LNCAP (cell line): ENCODE results near the gene NACA2.

Experiments
- TF ChIP-seq, protein P1 (sequence below): fragments of 450-650 bp; IDR thresholded peaks from 2 replicates; pipeline ENCODE4 v1.5.1; 2017; ENCODE audit warnings: mild to moderate bottlenecking

The NACA2 gene

DNA sequence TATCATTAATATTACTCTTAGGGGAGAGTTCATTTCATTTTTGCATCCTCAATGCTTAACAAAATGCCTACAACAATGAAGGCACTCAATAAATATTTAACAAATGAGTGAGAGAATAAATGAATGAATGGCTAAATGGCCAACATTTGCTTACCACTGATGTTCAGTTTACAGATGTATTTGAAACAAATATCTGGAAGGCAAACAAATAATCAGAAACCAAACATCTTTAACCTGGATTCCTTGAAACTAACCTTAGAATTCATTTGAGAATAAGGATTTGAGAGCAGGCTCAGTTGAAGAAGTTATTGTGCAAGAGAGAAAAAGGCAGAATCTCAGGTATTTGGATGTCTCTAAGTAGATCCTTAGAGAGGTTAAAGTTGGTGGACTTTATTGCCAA lies 8.4 kb downstream of the NACA2 start:
- TF ChIP-seq, protein P1, sequence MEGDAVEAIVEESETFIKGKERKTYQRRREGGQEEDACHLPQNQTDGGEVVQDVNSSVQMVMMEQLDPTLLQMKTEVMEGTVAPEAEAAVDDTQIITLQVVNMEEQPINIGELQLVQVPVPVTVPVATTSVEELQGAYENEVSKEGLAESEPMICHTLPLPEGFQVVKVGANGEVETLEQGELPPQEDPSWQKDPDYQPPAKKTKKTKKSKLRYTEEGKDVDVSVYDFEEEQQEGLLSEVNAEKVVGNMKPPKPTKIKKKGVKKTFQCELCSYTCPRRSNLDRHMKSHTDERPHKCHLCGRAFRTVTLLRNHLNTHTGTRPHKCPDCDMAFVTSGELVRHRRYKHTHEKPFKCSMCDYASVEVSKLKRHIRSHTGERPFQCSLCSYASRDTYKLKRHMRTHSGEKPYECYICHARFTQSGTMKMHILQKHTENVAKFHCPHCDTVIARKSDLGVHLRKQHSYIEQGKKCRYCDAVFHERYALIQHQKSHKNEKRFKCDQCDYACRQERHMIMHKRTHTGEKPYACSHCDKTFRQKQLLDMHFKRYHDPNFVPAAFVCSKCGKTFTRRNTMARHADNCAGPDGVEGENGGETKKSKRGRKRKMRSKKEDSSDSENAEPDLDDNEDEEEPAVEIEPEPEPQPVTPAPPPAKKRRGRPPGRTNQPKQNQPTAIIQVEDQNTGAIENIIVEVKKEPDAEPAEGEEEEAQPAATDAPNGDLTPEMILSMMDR = no peak

DNA sequence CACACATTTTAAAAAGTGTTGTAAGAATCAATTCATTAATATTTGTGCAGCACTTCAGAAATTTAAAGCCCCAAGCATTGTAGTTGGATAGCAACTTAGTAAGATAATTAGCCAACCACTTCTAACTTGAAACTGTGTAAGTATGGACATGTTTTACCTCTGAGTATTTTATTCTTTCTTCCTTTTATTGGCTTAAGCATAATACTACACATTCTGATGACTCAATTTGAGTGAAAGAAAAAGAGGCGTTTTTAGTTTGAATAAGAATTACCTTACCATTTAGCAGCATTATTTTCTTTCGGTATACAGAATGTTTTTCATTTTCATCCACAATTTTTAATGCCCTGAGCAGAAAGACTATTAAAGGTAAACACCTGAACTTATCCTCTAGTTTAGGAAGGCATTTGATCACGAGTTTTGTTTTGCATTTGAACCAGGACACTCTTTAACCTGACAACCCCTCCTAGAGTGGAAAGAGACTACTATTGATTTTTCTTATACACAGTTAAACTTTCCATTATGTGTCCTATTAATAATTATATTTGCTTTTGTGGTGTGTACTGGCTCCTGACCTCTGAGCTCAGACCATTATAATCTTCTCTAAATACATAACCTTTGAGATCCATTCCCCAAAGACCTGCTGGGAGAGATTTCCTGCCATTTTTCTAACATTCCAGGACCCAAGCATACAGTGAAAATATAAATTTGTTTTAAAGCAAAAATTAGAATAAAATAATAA lies 9.2 kb downstream of the NACA2 start:
- TF ChIP-seq, protein P1 = no peak

DNA sequence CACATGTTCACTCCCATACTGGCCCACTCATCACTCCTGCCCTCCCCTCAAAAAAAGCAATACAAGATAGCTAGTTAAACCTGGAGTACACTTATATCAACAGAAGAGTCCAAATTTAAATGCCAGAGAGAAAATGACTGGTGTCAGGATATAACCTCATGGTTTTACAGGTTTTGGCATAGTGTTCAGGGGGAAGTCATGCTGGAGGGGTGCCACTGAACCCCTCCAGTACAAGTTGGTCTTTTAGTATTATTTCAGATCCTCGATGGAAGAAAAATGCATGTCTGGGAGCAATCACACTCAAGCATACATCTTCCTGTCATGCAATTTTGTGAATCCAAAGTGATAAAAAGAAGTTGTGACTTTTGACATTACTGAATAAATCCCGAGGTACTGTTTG lies 10.5 kb downstream of the NACA2 start:
- TF ChIP-seq, protein P1 = no peak

DNA sequence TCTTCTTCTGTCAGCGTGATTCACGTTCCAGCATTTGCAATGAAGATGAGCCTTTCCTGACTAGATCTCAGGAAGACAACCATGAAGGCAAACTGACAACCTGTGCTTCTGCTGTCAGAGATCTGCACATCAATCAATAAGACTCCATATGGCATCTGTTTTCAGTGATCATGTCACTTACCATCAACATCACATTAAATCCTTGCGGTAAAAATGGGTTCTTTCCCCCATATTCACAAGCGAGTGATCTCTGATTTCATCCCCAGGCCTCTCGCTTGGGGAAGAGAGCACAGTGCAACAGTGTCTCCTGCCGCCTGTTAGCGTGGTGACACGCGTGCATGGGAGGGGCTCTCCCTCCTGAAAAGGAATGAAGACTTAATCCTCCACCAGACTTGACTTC lies 11.1 kb downstream of the NACA2 start:
- TF ChIP-seq, protein P1 = no peak

- TF ChIP-seq, protein P1 = no peak
Observed at GRCh38 chr17:61579347-61579746, 11.7 kb downstream of the NACA2 start.

DNA sequence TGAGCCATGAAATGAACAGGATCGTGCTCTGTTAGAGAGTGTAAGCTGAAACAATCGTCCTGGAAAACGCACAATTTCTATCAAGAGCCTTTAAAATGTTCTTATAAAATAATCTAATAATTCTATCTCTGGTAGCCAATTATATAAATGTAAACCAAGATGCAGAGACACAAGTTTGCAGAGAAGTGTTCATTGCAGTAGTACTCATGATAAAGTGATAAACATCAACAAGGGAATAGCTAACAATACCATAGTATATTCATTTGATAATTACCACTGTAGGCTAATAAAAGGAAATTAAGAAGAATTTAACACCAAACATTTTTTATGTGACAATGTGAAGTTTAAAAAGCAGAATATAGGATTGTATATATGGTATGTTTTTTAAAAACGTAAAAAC lies 12.4 kb downstream of the NACA2 start:
- TF ChIP-seq, protein P1 = no peak

- TF ChIP-seq, protein P1 = no peak
Observed at GRCh38 chr17:61575983-61576382, 15.0 kb downstream of the NACA2 start.
